HG02840 (cell line): Measurements from ENCODE around the gene ARSB.
"Not testable (repeated sequence)": the region's sequence is repeated elsewhere in the genome, so short reads cannot be mapped to it uniquely, and the experiment has no call there.

Experiments
- ATAC-seq: cut with Tn5 transposase; IDR thresholded peaks from one replicate; pipeline ENCODE4 v1.9.1; 2021; ENCODE audit warnings: mild to moderate bottlenecking, moderate library complexity, moderate number of reproducible peaks; ENCODE audit not compliant: unreplicated experiment, low FRiP score

The ARSB gene

DNA sequence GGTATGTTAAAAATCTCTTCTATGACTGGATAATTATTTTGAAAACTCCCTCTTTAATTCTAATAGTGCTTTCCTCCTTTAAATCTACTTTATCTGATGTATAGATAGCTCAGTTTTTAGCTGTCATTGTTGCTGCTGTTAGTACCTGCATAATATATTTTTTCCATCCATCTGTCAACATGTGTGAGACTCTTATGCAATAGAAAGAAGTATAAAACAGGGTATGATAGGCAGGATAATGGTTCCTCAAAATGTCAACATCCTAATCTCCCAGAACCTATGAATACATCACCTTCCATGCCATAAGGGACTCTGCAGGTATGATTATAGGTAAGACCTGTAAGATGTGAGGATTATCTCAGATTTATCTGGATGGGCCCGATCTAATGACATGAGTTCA is 199.7 kb downstream of the ARSB start:
- ATAC-seq: no peak

DNA sequence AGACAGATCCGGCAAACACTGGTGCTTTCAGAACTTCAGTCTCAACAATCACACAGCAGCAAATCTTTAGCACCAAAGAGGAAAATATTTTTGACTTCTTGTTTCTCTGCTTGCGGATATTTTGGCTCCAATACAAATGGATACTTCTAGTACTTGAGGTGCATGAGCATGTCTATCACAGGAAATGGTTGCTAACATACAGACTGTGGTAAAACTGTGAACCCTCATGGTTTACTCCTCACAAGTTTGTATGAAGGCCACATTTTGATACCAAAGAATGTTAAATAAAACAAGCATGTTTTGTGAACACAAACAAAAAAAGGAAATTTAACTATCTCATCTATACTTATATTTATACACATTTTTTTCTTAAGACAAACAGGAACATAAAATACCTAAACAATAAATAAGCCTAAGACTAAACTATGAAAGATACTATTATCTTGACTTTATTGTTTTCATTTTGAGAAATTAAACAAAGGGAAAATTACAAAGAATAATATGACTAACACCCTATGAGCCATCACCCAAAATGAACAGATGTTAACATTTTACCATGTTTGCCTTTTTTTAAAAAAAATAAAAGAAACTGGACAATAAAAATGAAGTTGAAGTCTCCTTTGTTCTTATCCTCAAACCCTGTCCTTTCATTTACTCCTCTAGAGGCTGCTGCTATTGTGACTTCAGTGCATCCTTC is 201.5 kb downstream of the ARSB start:
- no peak for ATAC-seq

DNA sequence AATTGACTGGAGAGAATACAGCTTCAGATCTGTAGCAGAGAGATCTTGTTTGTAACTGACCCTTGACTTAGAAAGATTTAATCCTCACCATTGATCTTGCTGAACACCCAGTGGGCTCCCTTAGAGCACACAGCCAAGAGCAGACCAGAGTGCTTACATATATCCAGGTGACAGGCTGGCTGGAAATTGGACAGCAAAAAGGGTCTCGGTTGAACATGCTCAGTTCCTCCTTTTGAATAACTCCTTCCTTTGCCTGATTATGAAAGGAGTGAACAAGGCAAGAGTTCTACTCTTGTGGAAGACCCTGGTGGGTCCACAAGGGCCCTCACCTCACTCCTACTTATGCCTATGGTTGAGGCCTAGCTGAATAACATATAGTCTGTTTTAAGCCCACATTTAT is 202.4 kb downstream of the ARSB start:
- ATAC-seq: no peak

DNA sequence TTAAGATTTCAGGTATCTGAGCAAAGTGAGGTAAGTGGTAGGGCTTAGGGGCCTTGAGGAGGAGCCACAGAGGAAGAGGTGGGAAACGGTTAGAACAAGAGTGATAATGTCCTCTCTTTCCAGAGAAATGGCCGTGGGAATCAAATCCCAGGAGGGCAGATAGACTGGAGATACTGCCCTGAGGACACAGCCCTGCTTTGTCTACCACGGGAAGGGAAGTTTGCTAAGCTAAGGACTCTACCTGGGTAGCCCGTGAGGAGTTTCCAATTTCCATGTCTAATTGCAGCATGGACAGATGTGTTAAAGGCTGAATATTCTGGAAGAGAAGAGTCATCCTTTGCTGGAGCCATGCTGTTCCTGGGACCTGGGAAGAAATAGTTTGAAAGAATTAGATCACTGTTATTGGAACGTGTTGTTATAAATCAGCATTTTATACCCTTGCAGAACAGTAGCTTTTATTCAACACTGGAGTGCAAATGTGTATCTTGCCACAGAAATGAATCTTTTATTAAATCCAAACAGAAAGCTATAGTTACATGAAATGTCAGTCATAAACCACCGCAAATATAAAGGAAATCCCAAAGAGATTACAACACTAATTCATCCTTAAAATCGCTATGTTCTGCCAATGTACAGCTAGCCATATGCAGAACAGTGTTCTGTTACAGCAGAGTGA is 203.4 kb downstream of the ARSB start:
- ATAC-seq: no peak

DNA sequence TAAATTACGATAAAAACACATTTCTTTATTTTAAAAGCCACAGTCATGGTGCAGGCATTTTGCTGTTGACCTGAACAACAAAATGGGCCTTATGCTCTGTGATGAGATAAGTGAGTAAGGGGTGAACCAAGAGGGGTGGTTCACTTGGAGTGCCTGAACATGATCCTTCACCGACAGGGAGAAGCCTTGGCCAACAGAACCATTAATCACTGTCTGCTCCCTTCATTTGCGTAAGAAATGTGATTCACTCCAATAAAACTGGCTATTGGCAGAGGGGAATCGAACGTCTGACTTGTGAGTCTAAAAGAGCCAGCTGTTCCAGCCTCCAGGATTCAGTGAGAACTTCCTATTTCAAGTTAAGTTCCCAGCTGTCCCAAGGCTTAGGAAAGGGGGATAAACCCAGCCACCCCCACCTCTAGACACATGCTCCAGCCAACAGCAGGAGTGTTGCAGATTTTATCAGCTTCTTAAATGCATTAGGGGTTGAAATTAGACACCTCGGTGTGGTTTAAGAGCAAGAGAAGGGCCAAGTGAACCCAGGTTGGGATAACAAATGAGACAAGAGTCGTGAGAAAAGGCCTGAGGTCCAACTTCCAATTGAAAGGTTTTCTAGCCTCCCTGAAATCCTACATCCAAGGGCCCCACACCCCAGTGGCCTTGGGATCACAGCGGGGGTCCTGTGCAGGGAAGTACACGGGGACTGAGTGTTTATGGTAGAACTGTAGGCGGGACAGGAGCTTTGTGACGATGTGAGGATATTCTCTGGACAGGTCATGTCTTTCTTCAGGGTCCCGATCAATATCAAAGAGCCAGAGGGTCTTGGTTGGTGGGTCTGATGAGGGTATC is 205.1 kb downstream of the ARSB start:
- ATAC-seq: no peak

DNA sequence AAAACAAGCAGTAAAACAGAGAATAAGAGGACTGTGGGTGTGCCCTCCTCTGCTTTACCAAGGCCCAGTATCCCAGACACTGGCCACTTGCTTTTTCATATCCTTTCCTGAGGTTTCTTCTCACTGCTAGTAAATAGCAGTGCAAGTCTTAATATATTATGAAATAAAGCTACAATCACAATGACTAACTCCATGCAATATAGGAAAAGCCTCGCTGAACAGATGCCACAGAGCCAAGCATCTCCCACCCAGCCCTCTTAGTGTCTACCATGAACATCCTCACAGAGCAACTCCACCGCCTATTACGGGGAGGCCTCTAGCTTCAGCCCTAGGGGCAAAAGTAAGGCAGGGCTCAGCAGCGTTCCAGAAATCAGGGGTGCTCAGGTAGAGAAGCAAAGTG is 205.8 kb downstream of the ARSB start:
- ATAC-seq: no peak

DNA sequence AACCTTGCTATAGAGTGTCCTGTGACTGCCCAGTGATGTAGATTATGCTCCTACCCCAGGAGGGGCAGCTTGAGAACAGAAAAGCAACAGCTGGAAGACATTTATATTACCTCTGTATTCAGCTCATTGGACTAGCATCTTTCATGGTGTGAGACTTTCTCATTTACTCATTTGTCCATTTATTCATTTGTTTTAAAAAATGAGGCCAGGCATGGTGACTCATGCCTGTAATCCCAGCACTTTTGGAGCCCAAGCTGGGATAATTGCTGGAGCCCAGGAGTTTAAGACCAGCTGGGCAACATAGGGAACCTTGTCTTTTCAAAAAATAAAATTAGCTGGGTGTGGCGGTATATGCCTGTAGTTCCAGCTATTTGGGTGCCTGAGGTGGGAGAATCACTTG is 206.6 kb downstream of the ARSB start:
- ATAC-seq: no peak

DNA sequence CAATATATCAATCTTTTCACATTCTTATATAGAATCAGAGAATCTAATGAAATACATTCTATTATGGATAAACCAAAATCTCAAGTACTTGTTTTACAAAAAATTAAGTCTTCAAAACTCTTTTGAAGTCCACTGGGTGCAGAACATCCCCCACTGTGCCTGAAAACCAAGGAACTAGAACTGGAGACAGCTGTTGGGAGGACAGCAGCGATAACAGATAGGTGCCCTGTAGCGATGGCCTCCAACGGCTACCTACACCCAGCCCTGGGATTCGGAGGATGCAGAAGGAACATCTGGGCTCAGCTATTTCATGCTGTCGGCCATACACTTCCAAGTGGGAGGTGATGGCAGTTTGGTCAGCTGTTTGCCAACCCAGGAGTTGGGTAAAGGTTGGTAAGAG is 207.2 kb downstream of the ARSB start:
- ATAC-seq: no peak

DNA sequence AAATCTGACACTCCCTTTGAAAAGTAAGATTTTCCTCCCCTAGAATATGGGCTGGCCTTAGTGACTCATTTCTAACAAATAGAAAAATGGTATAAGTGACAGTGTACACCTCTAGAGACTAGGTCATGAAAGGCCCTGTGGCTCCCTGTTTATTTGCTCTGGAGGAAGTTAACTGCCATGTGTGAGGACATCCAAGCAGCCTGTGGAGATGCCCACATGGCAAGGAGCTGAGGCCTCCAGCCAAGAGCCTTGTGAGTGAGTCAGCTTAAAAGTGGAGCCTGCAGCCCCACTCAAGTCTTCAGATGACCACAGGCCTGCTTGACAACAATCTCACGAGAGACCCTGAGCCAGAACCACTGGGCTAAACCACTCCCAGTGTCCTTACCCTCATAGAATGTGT is 208.5 kb downstream of the ARSB start:
- no peak for ATAC-seq

- ATAC-seq: no peak
Observed at GRCh38 chr5:78773655-78774054, 211.5 kb downstream of the ARSB start.

- no peak for ATAC-seq
Observed at GRCh38 chr5:78771260-78772205, 213.6 kb downstream of the ARSB start.

DNA sequence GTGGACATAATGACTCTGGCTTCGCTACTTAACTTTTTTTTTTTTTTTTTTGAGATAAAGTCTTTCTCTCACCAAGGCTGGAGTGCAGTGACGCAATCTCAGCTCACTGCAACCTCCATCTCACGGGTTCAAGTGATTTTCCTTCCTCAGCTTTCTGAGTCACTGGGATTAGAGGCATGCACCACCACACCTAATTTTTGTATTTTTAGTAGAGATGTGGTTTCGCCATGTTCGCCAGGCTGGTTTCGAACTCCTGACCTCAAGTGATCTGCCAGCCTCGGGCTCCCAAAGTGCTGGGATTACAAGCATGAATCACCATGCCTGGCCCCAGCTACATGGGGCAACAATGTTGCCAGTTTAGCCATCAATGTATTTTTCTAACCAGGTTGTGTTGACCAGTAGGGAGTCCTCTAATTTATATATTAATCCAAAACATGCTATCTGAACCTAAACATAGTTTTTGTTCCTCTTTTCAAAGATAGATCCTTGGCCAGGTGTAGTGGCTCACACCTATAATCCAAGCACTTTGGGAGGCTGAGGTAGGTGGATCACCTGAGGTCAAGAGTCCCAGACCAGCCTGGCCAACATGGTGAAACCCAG is 216.2 kb downstream of the ARSB start:
- ATAC-seq: no peak

- ATAC-seq: no peak
Observed at GRCh38 chr5:78766412-78766762, 218.7 kb downstream of the ARSB start.

DNA sequence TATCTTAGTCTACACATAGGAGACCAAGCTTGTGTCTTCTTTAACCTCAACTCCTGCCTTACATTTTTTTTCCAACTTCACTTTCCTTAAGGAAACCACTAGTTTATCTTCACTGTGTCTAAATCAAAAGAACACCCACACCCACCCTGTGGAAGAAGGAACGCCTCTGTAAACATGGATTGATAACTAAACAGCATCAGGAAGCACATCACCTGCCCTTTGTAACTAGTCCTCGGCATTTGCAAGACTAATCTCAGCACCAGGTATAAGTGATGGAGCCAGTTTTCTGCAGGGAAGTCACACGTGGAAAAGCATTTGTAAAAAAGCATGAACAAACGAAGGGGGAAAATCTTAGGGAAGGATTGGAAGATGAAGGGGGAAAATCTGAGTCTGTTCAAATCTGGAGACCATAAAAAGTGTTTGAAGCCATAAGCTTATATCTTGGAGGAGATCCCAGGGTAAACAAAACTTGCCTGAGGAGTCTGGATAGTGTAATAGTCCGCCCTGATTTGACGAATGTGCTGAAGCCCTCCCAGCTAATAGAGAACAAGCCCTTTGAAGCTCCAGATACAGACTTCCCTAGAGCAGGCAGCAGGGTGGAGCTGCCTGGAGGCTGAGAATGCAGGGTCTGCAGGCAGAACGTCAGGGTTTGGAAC is 219.2 kb downstream of the ARSB start:
- ATAC-seq: no peak

DNA sequence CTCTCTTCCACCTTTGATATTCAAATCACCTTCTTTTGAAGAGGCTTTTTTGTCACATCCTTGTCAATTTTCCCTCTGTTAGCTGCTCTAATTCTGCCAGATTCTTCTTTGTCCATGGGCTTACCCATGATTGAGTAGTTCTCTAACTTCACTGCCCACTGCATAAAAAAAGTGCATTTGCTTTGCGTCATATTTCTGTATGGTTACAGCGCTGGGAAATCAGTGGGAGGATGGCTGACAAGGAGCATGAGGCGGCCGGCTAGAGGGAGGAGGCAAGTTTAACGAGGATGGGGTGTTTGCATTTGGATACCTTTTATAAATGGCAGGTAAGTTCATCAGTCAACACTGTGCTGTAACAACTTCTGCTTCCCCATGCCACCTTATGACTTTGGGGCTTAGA is 220.0 kb downstream of the ARSB start:
- ATAC-seq: no peak

DNA sequence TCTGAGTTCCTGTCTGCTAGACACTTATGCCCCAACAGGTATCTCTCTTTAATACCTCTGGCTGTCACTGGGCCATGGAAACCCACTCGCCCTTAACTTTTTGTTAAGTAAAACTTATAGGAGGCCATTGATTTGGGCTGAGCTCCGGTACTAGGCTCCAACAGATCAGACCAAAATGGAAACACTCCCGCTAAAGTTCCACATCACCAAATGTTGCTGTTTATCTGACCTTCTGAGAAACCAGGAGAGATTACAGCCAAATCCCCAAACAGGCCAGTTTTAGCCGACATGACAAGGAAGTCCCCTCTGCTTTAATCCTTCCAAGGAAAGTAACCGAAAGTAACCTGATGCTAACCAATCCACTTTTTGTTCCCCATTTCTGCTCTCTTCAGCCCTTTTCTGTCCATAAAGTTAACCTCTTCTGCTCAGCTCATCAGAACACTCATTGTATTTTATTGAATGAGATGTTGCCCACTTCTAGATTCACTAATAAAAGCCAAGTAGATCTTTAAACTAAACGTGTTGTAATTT is 221.4 kb downstream of the ARSB start:
- ATAC-seq: no peak

DNA sequence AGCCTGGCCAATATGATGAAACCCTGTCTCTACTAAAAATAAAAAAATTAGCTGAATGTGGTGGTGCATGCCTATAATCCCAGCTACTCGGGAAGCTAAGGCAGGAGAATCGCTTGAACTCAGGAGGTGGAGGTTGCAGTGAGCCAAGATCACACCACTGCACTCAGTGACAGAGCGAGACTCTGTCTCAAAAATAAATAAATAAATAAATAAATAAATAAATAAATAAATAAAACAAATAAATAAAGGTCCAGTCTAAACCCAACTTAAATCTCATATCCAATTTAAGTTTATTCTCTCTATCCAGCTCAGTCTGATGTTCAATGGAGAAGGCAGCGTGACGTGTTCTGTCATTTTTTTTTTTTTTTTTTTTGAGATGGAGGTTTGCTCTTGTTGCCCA is 222.4 kb downstream of the ARSB start:
- not testable (repeated sequence) for ATAC-seq

DNA sequence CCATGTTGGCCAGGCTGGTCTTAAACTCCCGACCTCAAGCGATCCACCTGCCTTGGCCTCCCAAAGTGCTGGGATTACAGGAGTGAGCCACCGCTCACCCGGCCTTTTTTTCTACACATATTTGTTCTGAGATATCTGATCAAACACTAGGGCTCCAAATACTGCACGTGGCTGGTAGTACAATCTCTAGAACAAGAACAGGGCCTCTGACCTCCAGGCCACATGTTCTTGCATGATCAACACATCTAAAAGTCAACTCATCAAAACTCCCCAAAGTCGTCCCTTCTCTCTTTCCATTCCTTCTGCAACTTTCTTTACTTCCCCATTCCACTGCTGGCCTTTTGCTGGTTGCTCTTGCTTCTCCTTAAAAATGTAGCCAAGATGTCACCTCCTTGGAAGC is 223.3 kb downstream of the ARSB start:
- ATAC-seq: no peak

GRCh38 chr5:78760770-78761169 is 224.3 kb downstream of the ARSB start:
- no peak for ATAC-seq
